Measurements from ENCODE around the gene MYH10.

MYH10 gene

DNA sequence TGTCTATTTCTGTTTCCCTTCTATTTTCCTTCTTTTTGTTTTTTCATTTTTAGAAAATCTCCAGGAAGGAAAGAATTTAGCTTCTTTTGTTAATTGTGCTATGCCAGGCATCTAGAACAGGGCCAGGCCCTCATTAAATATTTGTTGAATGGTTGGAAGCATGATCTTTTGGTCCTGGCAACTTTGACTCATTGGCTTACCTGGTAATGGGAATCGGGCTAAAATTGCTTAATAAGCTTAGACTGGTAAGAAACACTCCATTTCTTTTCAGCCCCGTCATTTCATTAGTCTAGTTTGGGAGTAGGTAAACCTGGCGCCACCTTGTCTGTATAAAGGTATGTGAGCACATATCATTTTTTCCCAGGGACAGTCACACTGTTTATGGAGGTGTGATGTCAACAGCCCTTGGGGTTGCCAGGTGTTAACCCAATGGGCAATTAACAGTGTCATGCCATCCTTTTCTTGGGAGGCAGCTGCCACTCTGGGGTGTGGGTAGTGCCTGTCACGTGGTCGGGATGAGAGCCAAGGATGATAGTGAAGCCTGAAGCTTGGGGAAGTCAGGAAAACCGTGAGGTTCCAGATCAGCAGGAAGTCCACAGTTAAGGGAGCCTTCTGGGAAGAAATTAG, 204.3 kb downstream of the MYH10 start:
- Histone ChIP-seq H3K27me3 (ENCODE audit: low read length) (0 out of 2 replicates have a peak, but pooled peaks cover 4% of the 10 kb centered on the region), H3K4me3 (ENCODE audit: insufficient read depth, low read length, poor library complexity, severe bottlenecking) (no peak overlapping the region), H3F3A (ENCODE audit: insufficient read depth) (no peaks in the 10 kb centered on the region), H3K36me3 (ENCODE audit: low read length) (no peaks in the 10 kb centered on the region), H2AFZ (ENCODE audit: low read depth, low read length, severe bottlenecking) (no peak overlapping the region), H3K27ac (ENCODE audit: low read depth, low read length) (no peak overlapping the region), H3K9ac (ENCODE audit: low read length) (no peak overlapping the region), H3K9me3 (ENCODE audit: insufficient read depth, low read length) (no peaks in the 10 kb centered on the region), H3K4me2 (ENCODE audit: low read depth, low read length, poor library complexity, severe bottlenecking) (no peak overlapping the region), H3K79me2 (ENCODE audit: insufficient read depth, low read length) (no peaks in the 10 kb centered on the region), H4K20me1 (ENCODE audit: low read depth, low read length) (no peaks in the 10 kb centered on the region), H3K9me2 (replicated peaks; ENCODE audit: insufficient read depth, low read length) (no peaks in the 10 kb centered on the region)
- no peak for TF ChIP-seq EZH2phosphoT487 (conservative IDR thresholded peaks at IDR 0.05; ENCODE audit: low read length)
